ENCODE results near the gene VDAC2.

The VDAC2 gene

DNA sequence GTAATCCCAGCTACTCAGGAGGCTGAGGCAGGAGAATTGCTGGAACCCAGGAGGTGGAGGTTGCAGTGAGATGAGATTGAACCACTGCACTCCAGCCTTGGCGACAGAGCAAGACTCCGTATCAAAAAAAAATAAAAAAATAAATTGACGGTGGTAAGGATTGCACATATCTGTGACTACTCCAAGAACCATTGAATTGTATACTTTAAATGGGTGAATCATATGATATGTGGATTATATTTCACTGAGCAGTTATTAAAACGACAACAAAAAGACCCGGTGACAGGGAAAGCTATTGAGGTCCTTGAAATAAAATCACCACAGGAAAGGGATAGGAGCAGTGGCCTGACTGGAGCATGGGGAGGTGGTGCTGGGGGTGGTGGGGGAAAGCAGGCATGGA, 56.3 kb downstream of the VDAC2 start:
- CTCF ChIA-PET, result no interaction called here
- TF ChIP-seq NFRKB (IDR thresholded peaks at IDR 0.05) (no peak), FOXK2 (IDR thresholded peaks at IDR 0.05) (no peak), CTBP1 (IDR thresholded peaks at IDR 0.05; ENCODE audit: borderline replicate concordance) (no peak), LEF1 (IDR thresholded peaks at IDR 0.05; ENCODE audit: borderline replicate concordance) (no peak), L3MBTL2 (conservative IDR thresholded peaks at IDR 0.05) (no peak), ZNF384 (IDR thresholded peaks at IDR 0.05) (no peak), FOXA1 (IDR thresholded peaks at IDR 0.05) (no peak), SP1 (IDR thresholded peaks at IDR 0.05) (no peak), HDGF (IDR thresholded peaks at IDR 0.05; ENCODE audit: borderline replicate concordance) (no peak), ELF4 (IDR thresholded peaks at IDR 0.05) (no peak), BHLHE40 (IDR thresholded peaks at IDR 0.05; ENCODE audit: borderline replicate concordance) (no peak)
- no peak for DNase-seq (ENCODE audit: extremely low spot score)
- POLR2A ChIA-PET, result no interaction called here

DNA sequence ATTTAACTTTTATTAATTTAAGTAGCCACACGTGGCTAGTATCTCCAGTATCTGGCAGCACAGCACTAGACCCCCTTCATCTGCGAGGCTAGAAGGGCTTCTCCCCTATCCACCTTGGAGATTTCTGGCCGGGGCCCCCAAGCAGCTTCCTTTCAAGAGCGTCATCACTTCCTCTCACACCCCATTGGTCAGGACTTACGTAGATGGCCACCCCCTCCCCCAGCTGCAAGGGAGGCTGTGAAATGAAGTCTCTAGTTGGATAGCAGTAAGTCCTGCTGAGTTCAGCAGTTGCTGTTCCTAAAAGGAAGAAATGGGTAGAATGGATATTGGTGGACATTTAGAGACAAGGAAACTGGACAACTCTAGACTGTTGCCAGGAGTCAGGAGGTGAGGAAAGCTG, 59.0 kb downstream of the VDAC2 start:
- TF ChIP-seq BHLHE40 (IDR thresholded peaks at IDR 0.05; ENCODE audit: borderline replicate concordance), result no peak
- no peak for TF ChIP-seq ZNF384 (IDR thresholded peaks at IDR 0.05)
- TF ChIP-seq SUZ12 (IDR thresholded peaks at IDR 0.05), result no peak
- TF ChIP-seq HDGF (IDR thresholded peaks at IDR 0.05; ENCODE audit: borderline replicate concordance), result no peak
- no peak for DNase-seq (ENCODE audit: extremely low spot score)
- ChIA-PET CTCF (interaction anchor here (0.6 to 0.7 kb wide), 3 partner anchors 34 to 1278 kb away, joined by 3 to 4 read pairs (median 4); partner anchors contain the start of gene COMTD1), POLR2A (interaction anchor here (1.2 to 1.6 kb wide), 2 partner anchors 26 to 126 kb away, joined by 3 to 4 read pairs; no protein-coding TSS in a partner anchor)

DNA sequence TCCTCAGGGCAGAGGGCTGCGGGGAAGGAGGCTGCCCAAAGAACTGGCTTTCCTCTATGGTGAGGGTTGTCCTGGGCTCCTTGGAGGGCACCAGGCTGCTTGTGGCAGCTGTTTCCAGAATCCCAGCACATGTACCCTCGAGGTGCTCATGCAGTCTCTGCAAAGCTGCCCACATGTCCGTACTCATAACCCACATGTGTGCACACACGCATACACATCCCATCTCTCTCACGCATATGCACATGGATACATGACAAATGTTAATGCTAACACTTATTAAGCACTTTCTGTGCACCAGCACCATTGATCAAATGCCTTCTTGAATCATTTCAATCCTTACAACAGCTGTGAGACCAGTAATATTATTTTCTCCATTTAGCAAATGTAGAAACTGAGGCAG, 61.5 kb downstream of the VDAC2 start:
- ChIA-PET POLR2A (no interaction called here), CTCF (no interaction called here)
- TF ChIP-seq BHLHE40 (IDR thresholded peaks at IDR 0.05; ENCODE audit: borderline replicate concordance), result no peak
- TF ChIP-seq HDGF (IDR thresholded peaks at IDR 0.05; ENCODE audit: borderline replicate concordance), result no peak
- no peak for TF ChIP-seq L3MBTL2 (conservative IDR thresholded peaks at IDR 0.05)
- no peak for TF ChIP-seq SUZ12 (IDR thresholded peaks at IDR 0.05)
- TF ChIP-seq ELF4 (IDR thresholded peaks at IDR 0.05), result no peak
- DNase-seq (ENCODE audit: extremely low spot score), result no peak

DNA sequence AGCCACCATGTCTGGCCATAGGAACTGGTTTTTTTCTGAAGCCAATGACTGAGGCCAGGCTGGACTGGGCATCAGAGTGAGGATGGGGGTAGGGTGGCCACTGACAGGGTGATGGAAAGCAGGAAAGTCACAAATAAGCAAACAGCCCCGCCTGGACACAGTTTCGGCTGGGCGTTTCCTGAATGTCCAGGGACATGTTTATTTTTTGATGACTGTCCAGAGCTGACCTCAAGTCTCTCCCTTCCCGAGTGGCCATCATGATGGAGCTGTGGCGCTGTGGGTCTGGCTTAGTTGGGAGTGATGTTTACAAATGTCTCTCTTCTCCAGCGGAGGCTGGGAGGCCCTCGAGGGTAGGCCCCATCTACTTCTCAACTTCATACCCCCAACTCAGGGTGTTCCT, 62.3 kb downstream of the VDAC2 start:
- POLR2A ChIA-PET, result interaction anchor here (1.5 kb wide), 1 partner anchor 133 kb away, joined by 3 read pairs; no protein-coding TSS in a partner anchor
- CTCF ChIA-PET, result interaction anchor here (0.5 to 0.9 kb wide), 2 partner anchors 25 to 1112 kb away, joined by 3 to 7 read pairs; no protein-coding TSS in a partner anchor
- no peak for TF ChIP-seq LEF1 (IDR thresholded peaks at IDR 0.05; ENCODE audit: borderline replicate concordance)
- no peak for TF ChIP-seq FOXK2 (IDR thresholded peaks at IDR 0.05)
- no peak for TF ChIP-seq SUZ12 (IDR thresholded peaks at IDR 0.05)
- TF ChIP-seq, protein P1, sequence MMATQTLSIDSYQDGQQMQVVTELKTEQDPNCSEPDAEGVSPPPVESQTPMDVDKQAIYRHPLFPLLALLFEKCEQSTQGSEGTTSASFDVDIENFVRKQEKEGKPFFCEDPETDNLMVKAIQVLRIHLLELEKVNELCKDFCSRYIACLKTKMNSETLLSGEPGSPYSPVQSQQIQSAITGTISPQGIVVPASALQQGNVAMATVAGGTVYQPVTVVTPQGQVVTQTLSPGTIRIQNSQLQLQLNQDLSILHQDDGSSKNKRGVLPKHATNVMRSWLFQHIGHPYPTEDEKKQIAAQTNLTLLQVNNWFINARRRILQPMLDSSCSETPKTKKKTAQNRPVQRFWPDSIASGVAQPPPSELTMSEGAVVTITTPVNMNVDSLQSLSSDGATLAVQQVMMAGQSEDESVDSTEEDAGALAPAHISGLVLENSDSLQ (IDR thresholded peaks at IDR 0.05), result no peak
- no peak for TF ChIP-seq SP1 (IDR thresholded peaks at IDR 0.05)
- no peak for TF ChIP-seq ZNF384 (IDR thresholded peaks at IDR 0.05)
- TF ChIP-seq FOXM1 (IDR thresholded peaks at IDR 0.05; ENCODE audit: borderline replicate concordance), result no peak
- TF ChIP-seq TARDBP (IDR thresholded peaks at IDR 0.05), result no peak
- no peak for TF ChIP-seq BHLHE40 (IDR thresholded peaks at IDR 0.05; ENCODE audit: borderline replicate concordance)
- TF ChIP-seq FOXA1 (IDR thresholded peaks at IDR 0.05), result no peak
- TF ChIP-seq ARNT (IDR thresholded peaks at IDR 0.05), result no peak
- TF ChIP-seq CTBP1 (IDR thresholded peaks at IDR 0.05; ENCODE audit: borderline replicate concordance), result no peak
- no peak for TF ChIP-seq ELF4 (IDR thresholded peaks at IDR 0.05)
- TF ChIP-seq HDGF (IDR thresholded peaks at IDR 0.05; ENCODE audit: borderline replicate concordance), result no peak
- TF ChIP-seq NFRKB (IDR thresholded peaks at IDR 0.05), result no peak
- no peak for TF ChIP-seq L3MBTL2 (conservative IDR thresholded peaks at IDR 0.05)
- DNase-seq (ENCODE audit: extremely low spot score), result no peak

DNA sequence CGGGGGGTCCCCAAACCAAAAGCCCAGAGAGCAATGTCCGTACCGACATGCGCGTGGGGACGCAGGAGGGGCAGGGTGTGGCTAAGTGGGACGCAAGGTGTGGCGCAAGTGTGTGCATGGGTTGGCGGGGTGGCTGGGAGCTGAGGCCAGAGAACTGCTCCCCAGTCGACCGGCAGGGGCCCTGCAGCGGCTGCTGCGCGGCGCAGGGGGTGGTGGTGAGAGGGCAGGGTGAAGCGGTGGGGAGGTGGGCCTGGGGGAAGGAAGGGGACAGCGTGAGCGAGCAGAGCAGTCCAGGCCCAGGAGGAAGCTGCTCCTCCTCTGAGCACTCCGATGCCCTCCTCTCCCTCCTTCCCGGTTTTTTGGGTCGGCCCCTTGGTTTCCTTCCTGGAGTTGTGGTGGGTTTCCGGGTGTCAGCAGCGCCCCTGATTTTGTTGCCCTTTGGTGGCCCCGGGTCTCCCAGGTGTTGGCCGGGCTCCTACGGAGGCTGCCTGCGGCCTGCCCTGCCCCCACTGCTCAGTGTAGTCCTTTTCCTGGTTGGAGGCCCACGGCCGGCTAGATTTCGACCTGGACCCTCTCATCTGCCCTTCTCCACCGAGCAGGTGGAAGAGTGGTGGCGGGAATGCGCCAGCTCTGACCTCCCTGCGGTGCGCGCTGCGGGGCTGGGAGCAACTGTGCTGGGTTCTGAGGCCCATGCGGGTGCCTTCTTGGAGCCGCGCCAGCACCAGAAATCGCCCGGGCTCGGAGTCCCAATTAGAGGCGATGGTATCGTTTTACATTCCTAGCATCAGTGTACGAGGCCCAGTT, 65.7 kb downstream of the VDAC2 start:
- CTCF ChIA-PET, result no interaction called here
- DNase-seq (ENCODE audit: extremely low spot score), result no peak
- TF ChIP-seq L3MBTL2 (conservative IDR thresholded peaks at IDR 0.05), result 0 out of 2 replicates have a peak, but pooled peaks have one; percentile 13
- no peak for TF ChIP-seq CTBP1 (IDR thresholded peaks at IDR 0.05; ENCODE audit: borderline replicate concordance)
- POLR2A ChIA-PET, result no interaction called here

DNA sequence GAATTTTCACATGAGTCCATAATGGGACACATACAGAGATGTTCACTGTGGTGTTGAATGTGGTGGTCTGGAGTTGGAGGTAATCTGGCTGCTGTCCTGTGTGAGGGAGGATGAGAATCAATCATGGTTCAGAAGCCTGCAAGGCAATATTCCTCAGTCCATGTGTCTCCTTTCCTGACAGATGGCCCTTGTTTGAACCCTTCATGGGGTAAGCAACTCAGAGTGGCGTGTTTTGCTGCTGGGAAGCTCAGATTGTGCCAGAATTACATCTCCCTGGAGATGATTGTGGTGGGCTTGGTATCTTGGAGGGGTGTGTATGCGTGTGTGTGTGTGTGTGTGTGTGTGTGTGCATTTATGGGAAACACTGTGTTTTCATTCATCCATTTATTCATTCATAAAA, 69.6 kb downstream of the VDAC2 start:
- CTCF ChIA-PET, result no interaction called here
- no peak for DNase-seq (ENCODE audit: extremely low spot score)
- TF ChIP-seq, protein P1 (IDR thresholded peaks at IDR 0.05), result no peak
- TF ChIP-seq TARDBP (IDR thresholded peaks at IDR 0.05), result no peak
- no peak for TF ChIP-seq ARNT (IDR thresholded peaks at IDR 0.05)
- TF ChIP-seq FOXK2 (IDR thresholded peaks at IDR 0.05), result no peak
- POLR2A ChIA-PET, result no interaction called here
